GM18502 (cell line): Measurements from ENCODE around the gene RETSAT.

Experiments used
- ATAC-seq: cut with Tn5 transposase; IDR thresholded peaks from one replicate; pipeline ENCODE4 v1.9.1; 2021; ENCODE audit warnings: mild to moderate bottlenecking; ENCODE audit not compliant: unreplicated experiment, poor library complexity

The RETSAT gene

DNA sequence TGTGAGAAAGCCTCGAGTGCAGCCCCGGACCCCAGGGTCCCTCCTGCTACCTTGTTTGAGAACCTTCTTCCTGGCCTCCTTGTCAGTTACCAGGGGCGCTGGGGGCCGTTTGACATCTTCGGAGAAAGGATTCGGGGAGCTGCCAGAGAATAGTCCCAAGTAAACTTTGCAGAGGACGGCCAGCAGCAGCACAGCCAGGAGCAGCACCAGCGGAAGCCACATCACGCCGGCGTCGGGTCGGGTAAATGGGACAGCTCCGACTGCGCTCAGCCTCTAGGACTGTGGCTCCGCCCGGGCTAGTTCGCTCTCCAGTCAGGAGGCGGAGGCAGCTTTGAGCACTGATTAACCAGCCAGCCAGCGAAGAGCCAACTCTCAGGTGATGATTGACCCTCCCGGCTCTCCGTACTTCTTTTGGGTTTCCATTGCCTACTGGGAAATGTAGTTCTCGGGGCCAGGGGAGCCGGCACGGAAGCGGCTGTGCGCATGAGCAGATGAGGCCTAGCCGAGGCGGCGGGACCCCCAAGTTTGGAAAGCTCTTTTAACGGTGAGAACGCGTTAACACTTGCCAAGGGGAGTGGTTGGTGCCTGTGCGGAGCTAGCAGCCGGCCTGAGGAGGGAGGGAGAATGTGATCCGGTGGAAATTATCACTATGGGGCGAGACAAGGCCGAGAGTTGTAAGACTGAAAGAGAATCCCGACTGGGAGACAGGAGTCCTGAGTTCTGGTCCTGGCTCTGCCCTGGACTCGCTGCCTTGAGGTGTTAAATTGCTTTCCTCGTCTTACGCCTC lies at the start of gene RETSAT, which contains the start of gene ELMOD3:
RETSAT (minus strand) TSS at position 243 of the 787 bp plus-strand sequence; CDS start at position 222, 21 bp downstream.
ELMOD3 (plus strand) TSS at position 484 of the 787 bp plus-strand sequence. CDS start 2,430 bp downstream, outside the sequence.
- ATAC-seq: peak; percentile 95

- no peak for ATAC-seq
Measured at GRCh38 chr2:85401844-85402243, 47.5 kb upstream of the RETSAT start.

DNA sequence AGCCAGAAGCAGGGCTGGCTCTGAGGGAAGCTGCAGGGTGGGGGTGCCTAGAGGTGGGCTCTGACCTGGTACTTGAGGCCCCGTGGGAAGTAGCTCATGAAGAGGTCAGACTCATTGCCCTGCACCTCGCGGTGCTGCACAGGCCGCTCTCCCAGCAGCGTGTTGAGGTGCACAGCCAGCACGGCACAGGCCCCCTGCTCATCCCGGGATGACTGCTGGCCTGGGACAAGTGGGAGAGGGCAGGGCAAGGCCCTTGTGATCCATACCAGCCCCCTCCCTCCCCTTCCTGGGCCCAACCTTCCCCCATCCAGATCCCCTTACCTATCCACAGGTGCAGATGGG lies 47.1 kb upstream of the RETSAT start:
- no peak for ATAC-seq

DNA sequence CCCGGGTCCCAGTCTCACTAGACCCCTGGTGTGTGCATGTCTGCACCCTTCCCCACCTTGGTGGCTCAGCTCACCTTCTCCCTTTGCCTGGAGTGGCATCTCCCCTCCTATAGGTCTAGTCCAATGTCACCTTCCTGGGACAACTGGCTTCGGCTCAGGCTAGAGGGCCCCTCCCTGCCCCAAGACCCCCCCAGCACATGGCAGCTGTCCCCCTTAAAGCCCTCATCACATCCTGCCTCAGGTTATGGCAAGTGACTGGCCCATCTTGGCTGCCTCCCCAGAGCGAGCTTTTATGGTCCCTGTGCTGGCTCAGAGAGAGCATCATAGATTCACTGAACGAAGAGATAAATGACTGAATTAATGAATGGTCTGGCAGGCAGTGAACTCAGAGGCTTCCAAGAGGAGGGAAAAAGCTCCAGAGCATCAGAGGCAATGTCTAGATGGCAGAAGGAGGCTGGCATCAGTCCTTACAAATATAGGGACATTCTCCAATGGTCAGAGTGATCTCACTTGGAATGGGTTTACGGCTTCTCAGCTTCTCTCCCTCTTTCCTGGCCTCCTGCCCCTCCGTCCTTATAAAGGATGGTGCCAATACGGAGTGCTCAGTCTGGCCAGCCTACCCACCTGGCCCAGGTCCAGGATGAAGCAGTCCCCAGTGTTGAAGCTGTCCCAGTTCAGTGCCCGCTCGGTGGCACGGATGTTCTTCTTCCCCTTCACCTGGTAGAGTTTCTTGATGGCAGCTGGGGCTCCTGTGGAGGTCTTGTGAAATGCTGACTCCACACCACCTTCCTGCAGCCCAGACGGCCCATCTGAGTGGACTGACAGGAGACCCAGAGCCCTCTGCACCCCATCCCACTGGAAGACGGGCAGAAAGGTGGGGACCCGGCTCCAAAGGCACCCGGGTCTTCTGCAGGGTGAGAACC lies 46.5 kb upstream of the RETSAT start:
- ATAC-seq: no peak

GRCh38 chr2:85400023-85400422 lies 45.7 kb upstream of the RETSAT start:
- ATAC-seq: no peak

GRCh38 chr2:85399183-85399455 lies 44.8 kb upstream of the RETSAT start:
- no peak for ATAC-seq

DNA sequence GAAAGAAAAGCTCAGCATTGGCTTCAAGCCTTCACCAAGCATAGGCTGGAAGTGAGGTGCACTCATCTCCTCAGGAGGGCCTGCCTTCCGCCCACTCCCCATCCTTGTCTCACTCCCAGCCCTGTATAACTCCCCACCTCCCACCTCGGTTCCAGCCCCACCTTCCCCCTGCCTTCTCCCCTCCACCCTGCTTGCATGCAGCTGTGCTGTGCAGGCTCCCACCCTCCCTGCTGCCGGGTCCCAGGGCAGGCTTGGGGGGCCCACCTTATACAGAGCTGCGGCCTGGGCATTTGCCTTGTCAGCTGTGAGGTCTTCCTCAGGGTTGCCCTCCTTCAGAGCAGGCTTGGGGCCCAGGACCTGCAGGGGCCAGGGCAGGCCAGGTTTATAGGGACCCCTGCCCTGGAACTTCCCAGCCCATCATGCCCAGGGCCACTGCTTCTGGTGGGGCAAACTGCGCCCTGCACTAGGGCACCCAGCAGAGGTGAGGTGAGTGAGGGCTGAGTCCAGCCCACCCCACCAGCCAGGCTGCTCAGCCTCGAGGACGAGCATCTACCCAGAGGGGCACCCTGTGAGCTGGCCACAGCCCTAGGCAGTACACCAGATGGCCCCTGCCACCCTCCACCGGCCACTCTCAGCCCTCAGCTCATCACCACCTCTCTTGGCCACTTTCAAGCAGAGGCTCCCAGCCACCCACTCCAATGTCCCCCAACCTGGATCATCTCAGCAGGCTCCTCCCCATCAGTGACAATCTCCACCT lies 44.3 kb upstream of the RETSAT start:
- no peak for ATAC-seq

GRCh38 chr2:85397925-85398331 lies 43.6 kb upstream of the RETSAT start:
- no peak for ATAC-seq

DNA sequence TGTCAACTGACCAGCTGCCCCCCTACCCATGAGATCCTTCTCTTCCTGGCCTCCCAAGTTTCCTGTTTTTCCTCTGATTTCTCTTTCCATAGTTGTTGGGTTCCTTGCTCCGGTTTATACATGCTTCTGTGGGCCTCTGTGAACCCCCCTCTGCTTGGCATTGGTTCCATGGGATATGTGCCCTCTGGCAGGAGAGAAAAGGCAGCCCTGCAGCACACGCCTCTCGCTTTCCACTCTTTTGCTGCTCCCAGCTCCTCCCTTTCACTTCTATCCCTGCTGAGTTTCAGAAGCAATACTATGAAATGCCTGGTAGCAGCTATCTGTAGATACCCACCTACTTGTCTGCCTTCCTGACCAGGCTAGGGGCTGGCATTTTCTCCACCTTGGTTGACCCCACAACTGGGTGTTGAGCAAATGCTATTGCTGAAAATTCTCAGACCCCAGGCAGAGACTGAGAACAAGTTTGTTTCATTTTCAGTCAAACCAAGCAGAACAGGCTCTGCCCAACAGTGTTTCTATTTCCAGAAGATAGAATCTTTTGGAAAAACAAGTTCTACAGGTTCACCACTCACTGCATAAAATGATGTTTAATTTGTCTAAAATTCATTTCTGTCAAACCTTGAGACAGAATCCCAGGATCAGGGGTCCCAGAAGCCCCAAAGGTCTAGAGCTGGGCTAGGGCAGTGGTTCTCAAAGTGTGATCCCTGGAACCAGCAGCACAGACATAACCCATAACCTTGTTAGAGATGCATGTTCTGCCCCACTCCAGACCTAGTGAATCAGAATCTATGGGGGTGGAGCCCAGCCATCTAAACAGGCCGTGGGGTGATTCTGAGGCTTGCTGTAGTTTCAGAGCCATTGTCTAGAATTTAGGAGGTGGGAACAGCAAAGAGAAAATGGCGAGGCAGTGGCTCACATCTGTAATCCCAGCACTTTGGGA lies 42.5 kb upstream of the RETSAT start:
- ATAC-seq: peak; percentile 36

DNA sequence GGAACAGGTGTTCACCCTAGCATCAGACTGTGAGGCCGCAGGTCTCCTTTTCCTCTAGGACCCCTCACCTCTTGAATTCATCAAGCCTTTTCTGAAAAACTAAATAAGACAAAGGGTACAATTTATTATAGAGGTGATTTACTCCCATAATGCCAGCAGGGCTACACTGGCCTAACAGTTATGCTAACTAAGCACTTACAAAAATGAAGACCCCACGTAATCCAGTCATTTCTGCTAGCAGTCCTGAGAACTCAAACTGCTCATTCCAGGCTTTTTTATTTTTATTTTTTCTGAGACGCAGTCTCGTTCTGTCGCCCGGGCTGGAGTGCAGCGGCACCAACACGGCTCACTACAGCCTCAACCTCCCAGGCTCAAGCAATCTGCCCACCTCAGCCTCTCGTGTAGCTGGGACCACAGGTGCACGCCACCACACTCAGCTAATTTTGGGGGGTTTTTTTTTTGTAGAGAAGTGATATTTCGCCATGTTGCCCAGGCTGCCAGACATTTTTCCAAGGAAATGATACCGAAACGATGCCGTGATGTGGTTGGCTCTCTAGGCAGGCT lies 41.7 kb upstream of the RETSAT start:
- ATAC-seq: no peak

DNA sequence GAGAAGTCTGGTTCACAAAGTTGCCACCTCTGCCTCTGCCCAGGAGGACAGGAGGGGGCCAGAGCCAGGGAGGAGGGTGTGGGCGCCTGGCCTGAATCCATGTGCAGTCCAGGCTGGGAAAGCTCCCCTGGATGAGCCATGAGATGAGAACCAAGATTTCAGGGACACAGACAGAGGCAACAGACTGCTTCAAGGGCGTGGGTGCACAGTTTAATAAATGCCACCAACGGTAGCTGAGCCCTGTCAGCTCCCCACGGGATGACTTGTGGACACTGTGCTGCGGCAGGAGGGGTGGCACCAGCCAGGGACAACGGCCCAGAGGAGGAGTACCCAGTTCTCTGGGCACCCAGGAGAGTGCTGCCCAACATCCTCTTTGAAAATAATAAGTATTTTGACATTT lies 40.6 kb upstream of the RETSAT start:
- no peak for ATAC-seq

GRCh38 chr2:85394261-85394681 lies 39.9 kb upstream of the RETSAT start:
- ATAC-seq: no peak

GRCh38 chr2:85393836-85394235 lies 39.5 kb upstream of the RETSAT start:
- ATAC-seq: no peak

DNA sequence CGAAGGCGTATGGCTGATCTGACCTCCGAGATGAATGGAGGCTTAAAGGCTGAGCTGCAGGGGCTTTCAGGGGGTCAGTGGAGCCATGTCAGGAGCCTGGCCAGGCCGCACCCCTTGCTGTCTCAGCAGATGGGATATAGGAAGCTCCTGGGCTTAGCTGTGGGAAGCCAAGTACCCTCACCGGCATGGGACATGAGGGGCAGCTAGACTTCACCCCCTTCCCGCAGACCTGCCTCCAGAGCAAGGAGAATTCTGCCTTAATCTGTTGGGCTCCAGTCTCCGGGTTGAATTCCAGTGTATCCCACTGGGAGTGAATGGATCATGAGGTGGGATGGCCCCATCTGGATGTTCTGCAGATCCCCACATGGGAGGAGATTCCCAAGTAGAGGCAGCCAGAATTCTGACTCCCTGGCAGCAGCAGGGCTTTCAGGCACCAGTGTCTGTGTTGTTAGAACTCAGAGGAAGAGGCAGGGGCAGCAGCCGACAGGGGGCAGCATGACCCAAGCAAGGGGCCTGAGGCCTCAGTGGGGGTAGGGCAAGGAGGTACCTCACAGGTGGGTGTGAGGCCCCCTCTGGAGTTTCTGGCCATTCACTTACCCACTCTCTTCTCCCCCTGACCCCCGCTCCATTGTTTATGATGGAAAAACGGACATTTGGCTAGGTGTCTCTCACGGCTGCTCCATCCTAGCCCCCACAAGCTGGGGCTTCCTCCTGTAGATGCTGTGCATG lies 36.8 kb upstream of the RETSAT start:
- peak; percentile 48 for ATAC-seq

DNA sequence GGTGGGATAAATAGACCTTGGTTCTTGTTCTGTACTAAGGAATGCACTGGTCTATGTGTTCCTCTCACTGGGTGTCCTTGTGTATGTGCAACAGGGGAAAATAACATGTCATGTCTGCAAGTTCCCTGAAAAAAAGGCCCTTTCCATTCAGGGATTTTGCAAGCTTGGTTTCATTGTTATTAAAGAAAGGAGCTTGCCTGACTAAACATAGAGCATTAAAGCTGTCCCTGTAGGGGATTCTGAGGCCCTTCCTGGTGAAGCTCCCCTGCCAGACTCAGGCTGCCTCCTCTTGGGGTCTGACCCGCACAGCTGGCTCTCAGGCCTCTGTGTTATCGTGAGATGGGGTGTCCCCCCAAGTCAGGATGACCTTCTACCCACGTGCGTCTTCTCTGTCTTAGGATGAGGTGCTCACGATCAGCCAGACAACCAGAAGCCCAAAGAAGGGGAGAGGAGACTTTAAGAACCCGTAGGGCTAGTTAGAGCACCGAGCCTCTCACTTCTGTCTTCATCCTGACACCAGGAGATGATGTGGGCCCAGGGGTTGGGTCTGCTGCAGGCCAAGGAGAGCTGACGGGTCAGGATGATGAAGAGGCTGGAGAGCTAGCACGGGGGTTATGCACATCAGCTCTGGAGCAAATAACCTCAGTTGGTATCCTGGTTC lies 34.7 kb upstream of the RETSAT start:
- no peak for ATAC-seq

- ATAC-seq: no peak
Measured at GRCh38 chr2:85387754-85388153, 33.4 kb upstream of the RETSAT start.

DNA sequence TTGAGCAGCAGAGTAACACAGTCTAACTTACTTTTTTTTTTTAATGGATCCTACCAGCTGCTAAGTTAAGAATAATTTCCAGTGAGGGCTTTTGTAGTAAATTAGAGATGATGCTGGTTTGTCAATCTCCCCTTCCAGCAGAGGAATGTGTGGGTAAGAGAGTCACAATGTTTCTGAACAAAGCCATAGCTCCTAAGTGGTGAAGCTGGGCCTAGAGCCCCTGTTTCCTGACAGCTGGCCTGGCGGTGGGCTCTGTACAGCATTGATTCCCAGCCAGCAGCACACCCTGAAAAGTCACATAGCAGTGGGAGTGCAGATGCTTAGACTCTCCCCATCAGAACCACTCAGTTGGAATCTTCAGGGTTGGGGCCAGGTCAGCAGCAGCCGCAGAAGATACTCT lies 31.4 kb upstream of the RETSAT start:
- no peak for ATAC-seq

DNA sequence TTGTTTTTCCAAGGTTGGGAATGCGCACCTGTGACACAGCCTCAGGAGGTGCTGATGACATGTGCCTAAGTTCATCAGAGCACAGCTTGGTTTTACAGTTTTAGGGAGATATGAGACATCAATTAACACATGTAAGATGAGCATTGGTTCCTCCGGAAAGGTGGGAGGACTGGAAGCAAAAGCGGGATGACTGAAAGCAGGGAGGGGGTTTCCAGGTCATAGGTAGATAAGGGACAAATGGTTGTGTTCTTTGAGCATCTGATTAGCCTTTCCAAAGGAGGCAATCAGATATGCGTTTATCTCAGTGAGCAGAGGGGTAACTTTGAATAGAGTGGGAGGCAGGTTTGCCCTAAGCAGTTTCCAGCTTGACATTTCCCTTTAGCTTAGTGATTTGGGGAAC lies 29.5 kb upstream of the RETSAT start:
- no peak for ATAC-seq
